Right lung (tissue), 5 donors: ENCODE results near the gene SF3B5. TPM values are rescaled to one million over a fixed set of nuclear protein-coding genes. Genes with fewer than 3 reads are reported as not detected.
"Not testable (repeated sequence)": the region's sequence is repeated elsewhere in the genome, so short reads cannot be mapped to it uniquely, and the experiment has no call there.

Experiments
- DNase-seq, 2 donors: peaks; one replicate each; pipeline ENCODE4 v3.0.0-alpha.2; 2013
- polyA plus RNA-seq, 5 donors: library from polyadenylated mRNA; unstranded; fragments of 120-200 nt; gene quantifications; one replicate each; pipeline versions ENCODE4 v1.2.1 to v1.2.3, GENCODE V29; 2013; ENCODE audit warnings: inconsistent platforms in 1 of 5, low replicate concordance in 1 of 5; ENCODE audit not compliant: insufficient read length in 5 of 5, insufficient read depth in 1 of 5

SF3B5 gene
- polyA plus RNA-seq, 5 donors, result 108 to 159 (median 116) TPM

- DNase-seq, result no peak
Observed at GRCh38 chr6:144110210-144110609, 14.8 kb upstream of the SF3B5 start.

DNA sequence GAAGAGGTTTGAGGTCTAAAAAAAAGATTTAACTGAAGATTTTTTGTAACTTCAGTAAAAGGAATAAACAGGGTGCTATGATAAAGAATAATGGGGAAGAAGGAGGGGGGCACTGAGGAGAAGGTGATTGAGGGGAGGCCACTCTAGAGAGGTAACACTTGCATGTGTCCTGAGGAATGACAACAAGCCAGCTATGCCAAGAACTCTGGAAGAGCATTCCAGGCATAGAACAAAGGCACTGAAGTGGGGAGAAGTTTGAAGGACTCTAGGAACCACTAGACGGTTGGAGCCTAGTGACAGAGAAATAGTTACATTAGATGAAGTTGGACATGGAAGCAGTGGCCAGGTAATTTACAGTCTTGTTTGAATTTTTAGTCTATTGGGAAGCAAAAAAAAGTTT, 10.8 kb upstream of the SF3B5 start:
- peak; percentile 9 to 17 for DNase-seq

DNA sequence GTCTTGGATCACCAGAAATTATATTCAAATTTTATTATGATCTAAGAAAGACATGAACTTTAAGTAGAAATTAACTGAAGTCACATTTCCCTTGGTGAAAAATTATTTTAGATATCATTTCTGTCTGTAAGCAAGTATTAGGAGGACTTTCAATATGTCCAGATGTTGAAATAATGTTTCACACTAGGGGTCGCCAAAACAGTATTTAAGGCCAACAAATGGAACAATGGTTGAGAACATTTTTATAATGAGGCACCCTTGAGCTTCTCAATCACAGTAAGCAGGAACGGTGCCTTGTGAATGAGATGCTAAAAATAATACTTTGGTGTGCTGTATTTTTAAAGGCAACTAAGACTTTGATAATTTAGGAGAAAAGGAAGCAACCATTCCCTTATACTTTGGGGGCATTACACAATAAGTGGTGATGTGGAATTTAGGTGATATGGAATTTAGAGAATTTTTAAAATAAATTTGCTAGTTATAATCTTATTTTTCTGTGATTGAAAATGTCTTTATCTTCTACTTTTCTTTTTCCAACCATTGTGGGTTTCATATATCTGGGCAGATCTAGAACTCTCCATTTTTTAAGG, 9.6 kb upstream of the SF3B5 start:
- peak; percentile 62 to 74 for DNase-seq

GRCh38 chr6:144104488-144104887, 9.1 kb upstream of the SF3B5 start:
- DNase-seq, result no peak

DNA sequence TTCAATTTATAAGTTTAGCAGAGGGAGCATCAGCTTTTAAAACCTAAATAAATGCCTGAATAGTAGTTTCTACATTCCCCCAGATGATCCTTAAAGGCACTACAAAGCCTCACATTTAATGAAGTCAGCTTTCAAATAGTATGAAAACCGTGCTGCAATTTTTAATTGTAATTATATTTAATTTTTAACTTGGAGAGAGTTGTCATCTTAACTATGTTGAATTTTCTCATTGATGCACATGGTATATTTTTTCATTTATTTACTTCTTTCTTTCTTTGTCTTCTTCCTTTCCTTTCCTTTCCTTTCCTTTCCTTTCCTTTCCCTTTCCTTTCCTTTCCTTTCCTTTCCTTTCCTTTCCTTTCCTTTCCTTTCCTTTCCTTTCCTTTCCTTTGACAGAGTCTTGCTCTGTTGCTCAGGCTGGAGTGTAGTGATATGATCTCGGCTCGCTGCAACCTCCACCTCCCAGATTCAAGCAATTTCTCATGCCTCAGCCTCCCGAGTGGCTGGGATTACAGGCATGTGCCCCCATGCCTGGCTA, 7.7 kb upstream of the SF3B5 start:
- no peak for DNase-seq

DNA sequence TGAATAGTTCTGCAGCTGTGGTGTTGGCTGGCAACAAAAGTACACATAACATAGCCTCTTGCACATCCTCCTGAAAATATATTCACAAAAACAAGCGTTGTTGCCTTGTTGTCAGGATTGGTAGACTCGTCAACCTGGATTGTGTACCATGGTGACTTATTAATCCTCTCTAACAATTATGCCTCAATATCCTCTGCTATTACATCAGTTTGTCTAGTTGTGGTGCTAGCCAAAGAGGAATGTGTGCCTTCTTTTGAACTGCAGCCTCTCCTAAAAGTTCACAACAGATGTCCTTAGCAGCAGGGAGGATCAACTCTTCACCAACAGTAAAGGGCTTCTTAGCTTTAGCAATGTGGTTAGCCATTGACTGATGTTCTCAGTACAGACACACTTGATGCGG, 3.6 kb upstream of the SF3B5 start:
- no peak for DNase-seq

DNA sequence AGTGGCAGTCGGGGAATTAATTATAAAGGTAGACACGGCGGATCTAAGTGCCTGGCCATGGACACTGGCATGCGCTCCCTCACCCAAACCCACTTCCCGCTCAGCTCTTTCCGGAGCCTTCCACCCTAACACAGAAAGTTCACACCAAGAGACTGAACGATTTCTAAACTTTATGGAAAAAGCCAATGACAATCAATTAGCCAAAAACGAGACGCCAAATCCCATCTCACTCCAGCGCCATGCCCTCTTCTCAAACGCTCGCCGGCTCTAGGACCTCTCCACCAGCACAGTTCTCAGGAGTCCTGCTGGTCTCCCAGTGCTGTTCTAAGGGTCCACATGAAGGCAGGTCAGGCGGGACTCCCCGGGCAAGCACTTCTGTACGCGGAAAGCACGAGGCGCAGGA, 641 bp downstream of the SF3B5 start:
- peak in 1 of 2 donors; percentile 10 for DNase-seq

GRCh38 chr6:144093658-144094057, 1.7 kb downstream of the SF3B5 start:
- no peak for DNase-seq

- DNase-seq, result no peak
Observed at GRCh38 chr6:144093236-144093635, 2.1 kb downstream of the SF3B5 start.

DNA sequence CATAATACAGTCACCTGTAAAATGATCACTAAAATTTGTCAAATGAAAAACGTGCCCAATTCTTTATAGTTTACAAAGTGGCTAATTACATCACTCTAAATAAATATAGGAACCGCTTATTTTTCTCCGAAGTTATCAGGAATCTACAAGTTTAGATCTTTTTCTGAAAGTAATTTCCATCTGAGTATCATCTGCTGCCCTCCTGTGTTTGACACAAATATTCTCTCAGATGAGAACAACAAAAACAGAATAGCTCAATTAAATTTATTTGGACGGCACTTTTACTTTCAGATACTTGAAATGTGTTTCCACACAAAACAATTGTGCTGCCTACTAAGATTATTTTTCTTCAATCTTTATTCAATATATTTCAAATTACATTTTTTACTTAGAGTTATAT, 5.0 kb downstream of the SF3B5 start:
- DNase-seq, result no peak

DNA sequence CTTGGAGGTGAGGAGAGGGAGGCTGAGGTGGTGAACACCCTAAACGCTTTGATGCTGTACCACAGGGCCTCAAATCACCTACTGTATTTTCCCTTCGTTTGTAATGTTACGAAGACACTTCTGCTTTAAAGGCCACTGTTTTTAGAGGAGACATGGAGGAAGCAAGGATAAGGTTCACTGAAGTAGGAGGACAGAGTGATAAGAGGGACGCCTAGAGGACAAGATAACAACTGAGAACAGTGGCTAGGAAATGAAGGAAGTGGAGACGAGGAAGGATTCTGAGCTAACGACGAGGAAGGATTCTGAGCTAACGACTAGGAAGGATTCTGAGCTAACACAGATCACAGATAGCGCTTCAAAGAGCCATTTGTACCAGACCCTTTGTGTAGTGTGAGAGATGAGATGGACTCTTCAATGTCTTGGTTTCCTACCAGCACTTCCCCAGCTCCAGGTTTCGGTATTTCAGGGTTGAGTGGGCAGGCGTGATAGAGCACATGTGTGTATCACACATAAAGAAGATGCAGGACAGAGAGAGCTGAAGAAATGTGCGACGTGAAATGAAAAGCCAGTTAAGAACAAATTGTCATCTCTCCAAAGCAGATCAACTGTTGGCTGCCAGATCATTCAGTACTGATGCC, 7.5 kb downstream of the SF3B5 start:
- DNase-seq, result no peak

GRCh38 chr6:144086959-144087358, 8.4 kb downstream of the SF3B5 start:
- no peak for DNase-seq

DNA sequence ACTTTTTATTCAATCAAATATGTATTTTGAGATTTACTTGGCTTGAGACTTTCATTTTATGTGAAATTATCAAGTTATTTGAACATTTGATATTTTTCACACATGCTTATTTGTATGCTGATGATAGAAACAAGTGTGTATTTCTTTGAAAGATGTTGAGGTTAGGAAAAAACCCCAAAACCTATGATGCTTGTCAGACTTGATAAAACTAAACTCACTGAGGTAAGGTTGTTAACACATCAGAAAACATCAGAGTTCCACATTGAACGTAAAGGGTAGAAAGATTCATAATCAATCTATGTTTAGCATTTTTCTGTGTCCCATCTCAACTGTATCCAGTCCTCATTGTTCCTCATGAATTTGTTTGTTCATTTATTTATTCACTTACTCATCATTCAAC, 12.2 kb downstream of the SF3B5 start:
- no peak for DNase-seq

DNA sequence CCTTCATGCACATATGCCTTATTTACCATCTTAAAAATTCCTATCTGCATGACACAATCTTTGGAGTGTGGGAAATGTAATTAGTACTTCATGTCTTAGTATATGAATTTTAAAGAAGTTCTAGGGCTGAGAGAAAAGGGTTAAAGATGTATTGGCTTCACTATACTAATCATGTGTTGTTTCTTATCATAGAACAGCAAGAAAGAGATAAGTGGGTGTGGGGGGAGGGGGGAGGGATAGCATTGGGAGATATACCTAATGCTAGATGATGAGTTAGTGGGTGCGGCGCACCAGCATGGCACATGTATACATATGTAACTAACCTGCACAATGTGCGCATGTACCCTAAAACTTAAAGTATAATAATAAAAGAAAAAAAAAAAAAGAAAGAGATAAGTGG, 13.0 kb downstream of the SF3B5 start:
- not testable (repeated sequence) for DNase-seq

GRCh38 chr6:144077871-144078270, 17.5 kb downstream of the SF3B5 start:
- DNase-seq, result no peak

- DNase-seq, result no peak
Observed at GRCh38 chr6:144075875-144076274, 19.5 kb downstream of the SF3B5 start.

GRCh38 chr6:144075187-144075586, 20.2 kb downstream of the SF3B5 start:
- DNase-seq, result no peak

- no peak for DNase-seq
Observed at GRCh38 chr6:144073024-144073423, 22.3 kb downstream of the SF3B5 start.

DNA sequence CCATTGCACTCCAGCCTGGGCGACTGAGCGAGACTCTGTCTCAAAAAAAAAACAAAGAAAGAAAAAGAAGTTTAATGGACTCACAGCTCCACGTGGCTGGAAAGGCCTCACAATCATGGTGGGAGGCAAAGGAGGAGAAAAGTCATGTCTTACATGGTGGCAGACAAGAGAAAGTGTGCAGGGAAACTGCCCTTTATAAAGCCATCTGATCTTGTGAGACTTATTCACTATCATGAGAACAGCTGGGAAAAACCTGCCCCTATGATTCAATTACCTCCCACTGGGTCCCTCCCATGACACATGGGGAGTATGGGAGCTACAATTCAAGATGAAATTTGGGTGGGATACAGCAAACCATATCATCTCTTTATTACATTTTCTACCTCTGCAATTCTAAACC, 25.9 kb downstream of the SF3B5 start:
- DNase-seq, result no peak

DNA sequence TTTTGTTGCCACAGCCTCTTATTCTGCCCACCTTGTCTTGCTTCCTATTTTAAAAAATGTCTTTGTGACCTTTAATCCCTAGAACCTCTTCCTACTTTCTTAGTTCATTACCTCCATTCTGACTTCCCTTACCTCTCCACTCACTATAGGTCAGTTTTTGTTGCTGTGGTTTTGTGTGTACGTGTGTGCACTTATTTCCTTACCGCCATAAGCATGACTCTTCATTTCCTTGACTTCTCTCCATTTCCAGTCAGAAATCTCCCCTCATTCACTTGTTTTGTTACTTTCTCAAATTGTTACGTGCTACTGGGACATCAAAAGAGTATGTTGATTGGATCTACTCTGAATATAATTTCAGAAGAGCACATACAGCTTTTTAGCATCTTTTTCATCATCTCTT, 26.6 kb downstream of the SF3B5 start:
- no peak for DNase-seq

- no peak for DNase-seq
Observed at GRCh38 chr6:144066741-144067484, 28.5 kb downstream of the SF3B5 start.

- no peak for DNase-seq
Observed at GRCh38 chr6:144066255-144066654, 29.1 kb downstream of the SF3B5 start.

- DNase-seq, result peak in 1 of 2 donors; percentile 20
Observed at GRCh38 chr6:144065213-144065660, 30.1 kb downstream of the SF3B5 start.
